Calu3 (cell line): ENCODE measurements around the gene ATP6V0E1. TPM values are rescaled to one million over a fixed set of nuclear protein-coding genes. Genes with fewer than 3 reads are reported as not detected.

Experiments used
- BruUV-seq: library from RNA; stranded (reverse); fragments of 400-500 nt; replicated peaks from 2 replicates; lab custom pipeline; 2021; lab: Mats Ljungman, UMichigan
- CTCF ChIA-PET: fragments of 300-600 bp; sonication (Branson Sonifier 250); formaldehyde crosslinking; loops from one replicate; lab custom pipeline; 2022; ENCODE audit warnings: antibody characterized with exemption; lab: Charles Lee
- DNase-seq: peaks from one replicate; pipeline ENCODE4 v3.0.0; 2022
- H3K27ac Mint-ChIP-seq: one replicate; pipeline ENCODE4 v1.8.0; 2022; ENCODE audit warnings: mixed read lengths; ENCODE audit not compliant: unreplicated experiment
- H3K27me3 Mint-ChIP-seq: one replicate; pipeline ENCODE4 v1.8.0; 2022; ENCODE audit warnings: mixed read lengths; ENCODE audit not compliant: unreplicated experiment
- H3K36me3 Mint-ChIP-seq: one replicate; pipeline ENCODE4 v1.8.0; 2022; ENCODE audit warnings: mild to moderate bottlenecking, moderate library complexity, mixed read lengths; ENCODE audit not compliant: insufficient read depth, unreplicated experiment
- H3K4me1 Mint-ChIP-seq: one replicate; pipeline ENCODE4 v1.8.0; 2022; ENCODE audit warnings: mild to moderate bottlenecking, low read depth, mixed read lengths; ENCODE audit not compliant: unreplicated experiment
- H3K4me3 Mint-ChIP-seq: one replicate; pipeline ENCODE4 v1.8.0; 2022; ENCODE audit warnings: mild to moderate bottlenecking, low read depth, moderate library complexity, mixed read lengths; ENCODE audit not compliant: unreplicated experiment
- H3K9me3 Mint-ChIP-seq: one replicate; pipeline ENCODE4 v1.8.0; 2022; ENCODE audit warnings: low read depth, mixed read lengths; ENCODE audit not compliant: unreplicated experiment
- intact Hi-C: fragments of 100-400 bp; cut with micrococcal nuclease; formaldehyde crosslinking; loops from one replicate; pipeline ENCODE4 v1.10.0; 2022; ENCODE audit not compliant: unreplicated experiment
- total RNA-seq: library from RNA; stranded (reverse); gene quantifications from 2 replicates; pipeline ENCODE4 v1.2.3, GENCODE V29; 2022
- TF ChIP-seq, protein P1 (sequence below): fragments of 200-600 bp; IDR thresholded peaks from one replicate; pipeline ENCODE4 v1.8.0; 2022; ENCODE audit warnings: antibody characterized with exemption; ENCODE audit not compliant: unreplicated experiment

Gene ATP6V0E1
- total RNA-seq, 1 experiment from 2014 or later: 261 TPM

GRCh38 chr5:172943283-172943841 is 40.2 kb upstream of the ATP6V0E1 start:
- H3K4me3 Mint-ChIP-seq: no peak overlapping the region
- no peak overlapping the region for H3K27ac Mint-ChIP-seq

DNA sequence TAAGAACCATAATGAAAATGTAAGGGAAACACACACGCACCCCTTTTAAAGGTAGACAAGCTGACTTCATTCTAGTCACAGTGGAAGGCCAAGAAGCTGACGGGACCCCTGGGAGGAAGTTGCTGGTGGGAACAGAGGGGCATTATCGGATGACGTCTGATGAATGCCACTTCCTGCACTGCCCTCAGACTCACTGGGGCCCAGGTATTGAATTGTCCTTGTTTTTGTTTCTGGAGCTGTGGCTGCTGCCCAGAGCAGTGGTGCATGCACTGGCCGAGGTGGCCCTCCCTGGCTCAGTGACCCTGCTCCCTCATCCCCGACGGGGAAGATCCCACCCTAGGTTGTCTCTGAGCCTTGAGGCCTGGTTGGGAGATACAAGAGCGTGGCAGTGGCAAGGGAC is 39.7 kb upstream of the ATP6V0E1 start:
- no peak overlapping the region for H3K27ac Mint-ChIP-seq
- BruUV-seq: no TSS peak
- no peaks in the 10 kb centered on the region for H3K4me1 Mint-ChIP-seq
- TF ChIP-seq, protein P1, sequence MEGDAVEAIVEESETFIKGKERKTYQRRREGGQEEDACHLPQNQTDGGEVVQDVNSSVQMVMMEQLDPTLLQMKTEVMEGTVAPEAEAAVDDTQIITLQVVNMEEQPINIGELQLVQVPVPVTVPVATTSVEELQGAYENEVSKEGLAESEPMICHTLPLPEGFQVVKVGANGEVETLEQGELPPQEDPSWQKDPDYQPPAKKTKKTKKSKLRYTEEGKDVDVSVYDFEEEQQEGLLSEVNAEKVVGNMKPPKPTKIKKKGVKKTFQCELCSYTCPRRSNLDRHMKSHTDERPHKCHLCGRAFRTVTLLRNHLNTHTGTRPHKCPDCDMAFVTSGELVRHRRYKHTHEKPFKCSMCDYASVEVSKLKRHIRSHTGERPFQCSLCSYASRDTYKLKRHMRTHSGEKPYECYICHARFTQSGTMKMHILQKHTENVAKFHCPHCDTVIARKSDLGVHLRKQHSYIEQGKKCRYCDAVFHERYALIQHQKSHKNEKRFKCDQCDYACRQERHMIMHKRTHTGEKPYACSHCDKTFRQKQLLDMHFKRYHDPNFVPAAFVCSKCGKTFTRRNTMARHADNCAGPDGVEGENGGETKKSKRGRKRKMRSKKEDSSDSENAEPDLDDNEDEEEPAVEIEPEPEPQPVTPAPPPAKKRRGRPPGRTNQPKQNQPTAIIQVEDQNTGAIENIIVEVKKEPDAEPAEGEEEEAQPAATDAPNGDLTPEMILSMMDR: no peak
- intact Hi-C loops: no loop called here
- no peaks in the 10 kb centered on the region for H3K9me3 Mint-ChIP-seq
- no peak for DNase-seq
- no peaks in the 10 kb centered on the region for H3K27me3 Mint-ChIP-seq
- no peak overlapping the region for H3K4me3 Mint-ChIP-seq
- H3K36me3 Mint-ChIP-seq: peaks cover 31% of the 10 kb centered on the region
- CTCF ChIA-PET: no interaction called here

More at GRCh38 chr5:172943283-172943841, 40.2 kb upstream of the ATP6V0E1 start:
- TF ChIP-seq, protein P1: no peak
- CTCF ChIA-PET: no interaction called here
- BruUV-seq: no TSS peak
- Mint-ChIP-seq H3K36me3 (peaks cover 33% of the 10 kb centered on the region), H3K9me3 (no peaks in the 10 kb centered on the region), H3K4me1 (no peaks in the 10 kb centered on the region), H3K27me3 (no peaks in the 10 kb centered on the region)
- intact Hi-C loops: no loop called here
- DNase-seq: no peak

- H3K4me1 Mint-ChIP-seq: no peaks in the 10 kb centered on the region
- H3K27ac Mint-ChIP-seq: no peak overlapping the region
- TF ChIP-seq, protein P1: no peak
- H3K36me3 Mint-ChIP-seq: peaks cover 27% of the 10 kb centered on the region
- CTCF ChIA-PET: no interaction called here
- no peak overlapping the region for H3K4me3 Mint-ChIP-seq
- no peak for DNase-seq
- no peaks in the 10 kb centered on the region for H3K9me3 Mint-ChIP-seq
- intact Hi-C loops: no loop called here
- H3K27me3 Mint-ChIP-seq: no peaks in the 10 kb centered on the region
- BruUV-seq: no TSS peak
Measured at GRCh38 chr5:172944741-172945140, 38.8 kb upstream of the ATP6V0E1 start.

- BruUV-seq: no TSS peak
- DNase-seq: no peak
- no peak overlapping the region for H3K4me3 Mint-ChIP-seq
- TF ChIP-seq, protein P1: no peak
- intact Hi-C loops: no loop called here
- CTCF ChIA-PET: no interaction called here
- H3K27ac Mint-ChIP-seq: no peak overlapping the region
- peaks cover 24% of the 10 kb centered on the region for H3K36me3 Mint-ChIP-seq
- H3K4me1 Mint-ChIP-seq: no peaks in the 10 kb centered on the region
- no peaks in the 10 kb centered on the region for H3K9me3 Mint-ChIP-seq
- H3K27me3 Mint-ChIP-seq: no peaks in the 10 kb centered on the region
Measured at GRCh38 chr5:172945151-172945550, 38.4 kb upstream of the ATP6V0E1 start.
